Germinal center (tissue), 1 donor: ENCODE measurements around the gene MBP.
"Not testable (repeated sequence)": the region's sequence is repeated elsewhere in the genome, so short reads cannot be mapped to it uniquely, and the experiment has no call there.

Experiments used
- DNase-seq: peaks from one replicate; pipeline ENCODE4 v3.0.0; 2012; ENCODE audit warnings: mixed read lengths, low spot score

The MBP gene

GRCh38 chr18:76970770-76971559 is 161.6 kb downstream of the MBP start:
- DNase-seq: no peak

DNA sequence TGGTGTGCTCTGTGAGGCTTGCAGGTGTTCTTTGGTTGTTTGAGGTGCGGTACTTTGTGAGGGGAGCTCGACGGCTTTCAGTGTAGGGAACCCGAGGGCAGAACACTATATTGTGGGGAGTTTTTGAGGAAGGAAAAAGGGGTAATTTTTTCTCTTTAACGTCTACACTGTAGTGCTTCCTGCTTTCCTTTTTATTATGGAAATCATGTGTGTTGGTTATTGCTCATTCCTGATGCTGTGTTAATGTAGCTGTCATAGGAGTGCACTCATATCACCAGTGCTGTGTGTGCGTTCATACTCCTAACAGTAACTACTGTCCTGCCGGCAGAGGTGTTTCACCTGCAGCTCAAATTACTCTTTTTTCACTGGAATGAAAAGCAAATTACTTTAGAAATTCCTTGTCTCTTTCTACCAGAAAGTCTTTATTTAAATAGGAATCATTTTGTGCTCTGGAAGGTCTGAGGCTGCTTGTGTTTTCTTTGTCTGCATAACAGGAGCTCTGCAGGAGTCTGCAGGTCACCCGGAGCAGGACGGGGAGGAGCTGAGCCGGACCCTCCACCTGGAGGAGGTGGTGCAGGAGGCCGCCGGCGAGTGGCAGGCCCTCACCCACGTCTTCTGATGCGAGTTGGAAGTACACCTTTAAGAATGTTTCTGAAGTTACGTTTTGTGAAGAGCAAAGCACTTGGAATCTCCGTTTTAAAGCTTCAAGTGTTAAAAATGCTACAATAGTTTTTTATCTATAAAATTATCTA is 164.7 kb downstream of the MBP start:
- DNase-seq: no peak

GRCh38 chr18:76967299-76967698 is 165.3 kb downstream of the MBP start:
- DNase-seq: not testable (repeated sequence)

- DNase-seq: not testable (repeated sequence)
Observed at GRCh38 chr18:76965555-76966151, 166.9 kb downstream of the MBP start.

DNA sequence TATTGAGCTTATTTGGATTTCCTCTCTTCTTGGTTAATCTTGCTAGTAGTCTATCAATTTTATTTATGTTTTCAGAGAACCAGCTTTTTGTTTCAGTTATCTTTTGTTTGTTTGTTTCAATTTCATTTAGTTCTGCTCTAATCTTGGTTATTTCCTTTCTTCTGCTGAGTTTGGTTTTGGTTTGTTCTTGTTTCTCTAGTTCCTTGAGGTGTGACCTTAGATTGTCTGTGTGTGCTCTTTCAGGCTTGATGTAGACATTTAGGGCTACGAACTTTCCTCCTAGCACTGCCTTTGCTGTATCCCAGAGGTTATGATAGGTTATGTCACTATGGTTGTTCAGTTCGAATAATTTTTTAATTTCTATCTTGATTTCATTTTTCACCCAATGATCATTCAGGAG is 168.6 kb downstream of the MBP start:
- no peak for DNase-seq

- no peak for DNase-seq
Observed at GRCh38 chr18:76962851-76963250, 169.7 kb downstream of the MBP start.

DNA sequence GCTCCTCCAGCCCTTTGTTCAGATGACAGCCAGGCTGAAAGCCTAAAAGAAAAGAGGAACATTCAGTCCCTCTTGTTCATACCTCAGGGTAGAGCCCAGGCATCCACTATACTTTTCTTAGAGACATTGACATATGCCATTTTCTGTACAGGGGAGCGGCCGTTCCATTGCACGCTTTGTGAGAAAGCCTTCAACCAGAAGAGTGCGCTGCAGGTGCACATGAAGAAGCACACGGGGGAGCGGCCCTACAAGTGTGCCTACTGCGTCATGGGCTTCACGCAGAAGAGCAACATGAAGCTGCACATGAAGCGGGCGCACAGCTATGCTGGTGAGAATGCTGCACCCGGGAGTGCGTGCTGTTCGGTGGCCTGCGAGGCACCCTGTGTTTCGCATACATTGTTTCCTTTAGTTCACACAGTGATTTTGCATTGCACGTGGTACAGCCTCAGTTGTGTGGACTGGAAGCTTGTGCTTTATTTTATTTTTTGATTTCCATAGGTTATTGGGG is 172.0 kb downstream of the MBP start:
- no peak for DNase-seq

GRCh38 chr18:76959605-76960004 is 173.0 kb downstream of the MBP start:
- DNase-seq: no peak

- no peak for DNase-seq
Observed at GRCh38 chr18:76958692-76959341, 173.8 kb downstream of the MBP start.

DNA sequence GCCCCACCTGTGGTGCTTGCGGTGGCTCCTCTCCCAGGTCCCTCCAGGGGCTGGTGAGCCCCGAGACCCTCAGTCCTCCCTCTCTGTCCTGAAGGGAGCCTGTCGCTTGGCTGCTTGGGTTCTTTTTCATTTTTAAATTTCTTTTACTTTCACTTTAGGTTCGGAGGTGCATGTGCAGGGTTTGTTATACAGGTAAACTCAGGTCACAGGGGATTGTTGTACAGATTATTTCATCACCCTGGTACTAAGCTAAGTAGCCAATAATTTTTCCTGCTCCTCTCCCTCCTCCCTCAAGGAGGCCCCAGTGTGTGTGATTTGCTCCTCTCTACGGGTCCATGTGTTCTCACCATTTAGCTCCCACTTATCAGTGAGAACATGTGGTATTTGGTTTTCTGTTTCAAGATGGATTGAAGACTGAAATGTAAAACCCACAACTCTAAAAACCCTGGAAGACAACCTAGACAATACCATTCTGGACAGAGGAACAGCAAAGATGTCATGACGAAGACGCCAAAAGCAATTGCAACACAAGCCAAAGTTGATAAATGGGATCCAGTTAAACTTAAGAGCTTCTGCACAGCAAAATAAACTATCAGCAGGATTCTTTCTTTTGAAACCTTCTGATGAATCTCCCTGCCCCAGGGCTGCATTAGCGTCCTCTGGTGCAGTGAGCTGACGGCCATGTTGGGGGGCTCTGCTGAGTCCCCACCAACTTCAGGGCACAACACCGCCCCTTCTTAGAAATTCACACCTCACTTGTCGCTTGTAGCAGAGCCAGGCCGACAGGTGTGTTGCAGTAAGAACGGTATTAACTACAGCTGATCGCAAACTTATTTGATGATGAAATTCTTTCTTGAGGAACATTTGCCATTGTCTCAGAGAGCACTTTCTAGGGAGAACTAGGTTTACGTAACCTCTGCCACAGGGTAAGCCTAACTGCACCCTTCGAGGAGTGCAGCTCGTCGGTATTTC is 174.9 kb downstream of the MBP start:
- no peak for DNase-seq

GRCh38 chr18:76956648-76957047 is 175.9 kb downstream of the MBP start:
- DNase-seq: no peak

DNA sequence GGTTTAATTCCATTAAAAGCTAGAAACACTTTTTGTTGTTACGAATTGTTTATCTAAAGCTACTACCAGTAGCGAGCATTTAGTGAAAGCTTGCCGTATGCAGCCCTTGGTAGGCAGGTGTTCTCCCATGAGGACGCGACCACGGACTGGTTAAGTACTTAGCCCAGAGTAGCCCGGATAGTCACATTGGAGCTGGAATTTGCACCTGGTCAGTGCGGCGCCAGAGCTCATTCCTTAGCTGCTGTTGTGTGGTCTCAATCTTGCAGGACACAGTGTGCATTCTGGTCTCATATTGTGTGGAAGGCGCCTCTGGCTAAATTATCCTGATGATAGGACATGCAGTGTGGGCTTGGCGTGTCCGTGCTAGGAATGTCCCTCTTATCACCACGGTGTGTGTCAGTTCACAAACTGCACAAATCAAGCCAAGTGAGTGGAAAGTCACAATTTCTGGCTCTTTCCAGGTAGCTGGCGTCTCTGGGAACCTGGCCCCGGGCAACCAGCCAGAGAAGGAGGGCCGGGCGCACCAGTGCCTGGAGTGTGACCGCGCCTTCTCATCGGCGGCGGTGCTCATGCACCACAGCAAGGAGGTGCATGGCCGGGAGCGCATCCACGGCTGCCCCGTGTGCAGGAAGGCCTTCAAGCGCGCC is 176.9 kb downstream of the MBP start:
- DNase-seq: no peak

DNA sequence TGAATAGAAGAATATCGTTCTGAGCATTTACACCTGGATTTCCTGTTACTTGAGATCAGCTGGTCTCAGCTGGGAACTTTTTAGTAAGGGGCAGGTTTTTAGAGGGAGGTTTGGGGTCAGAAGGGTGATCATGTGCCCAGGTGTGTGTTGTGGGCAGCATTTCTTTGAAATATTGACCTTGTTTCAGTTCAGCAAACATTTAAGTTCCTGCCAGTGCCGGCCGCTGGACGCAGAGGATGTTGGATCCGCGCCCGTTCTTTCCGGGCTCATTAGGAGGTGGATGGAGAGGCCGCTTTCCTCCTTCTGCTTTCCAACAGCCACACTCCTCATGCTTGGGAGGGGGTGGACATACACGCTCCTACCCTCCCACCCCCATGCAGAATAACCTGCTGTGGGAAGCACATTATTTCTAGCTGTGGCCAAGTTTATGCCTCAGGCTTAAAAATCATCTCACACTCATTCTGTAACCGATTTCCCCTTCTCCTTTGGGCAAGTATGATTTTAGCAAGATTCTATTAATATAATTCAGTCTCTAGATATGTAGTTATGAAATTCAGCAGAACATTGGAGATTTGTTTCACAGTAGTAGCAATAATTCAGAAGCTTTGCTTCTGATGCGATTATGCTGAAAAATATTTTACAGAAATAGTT is 178.9 kb downstream of the MBP start:
- no peak for DNase-seq

DNA sequence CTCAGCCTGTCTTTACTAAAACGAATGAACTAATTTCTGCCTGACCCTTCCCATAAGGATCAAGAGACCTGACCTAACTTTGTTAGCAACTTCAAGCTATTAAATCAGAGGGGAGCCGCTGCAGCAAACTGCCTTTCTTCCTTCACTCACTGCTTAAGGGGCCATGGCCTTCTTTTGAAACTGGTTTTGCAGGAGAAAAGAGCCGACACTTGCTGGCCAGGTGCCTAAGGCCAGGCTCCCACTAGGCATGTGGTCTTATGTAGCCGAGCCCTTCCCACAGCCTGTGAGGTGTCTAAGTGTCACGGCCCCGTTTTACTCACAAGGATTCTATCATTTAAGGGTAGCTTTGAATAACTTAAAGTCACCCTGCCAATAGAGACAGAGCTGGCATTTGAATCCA is 179.4 kb downstream of the MBP start:
- DNase-seq: no peak

GRCh38 chr18:76952747-76953146 is 179.8 kb downstream of the MBP start:
- no peak for DNase-seq

- DNase-seq: no peak
Observed at GRCh38 chr18:76951456-76952247, 180.9 kb downstream of the MBP start.

DNA sequence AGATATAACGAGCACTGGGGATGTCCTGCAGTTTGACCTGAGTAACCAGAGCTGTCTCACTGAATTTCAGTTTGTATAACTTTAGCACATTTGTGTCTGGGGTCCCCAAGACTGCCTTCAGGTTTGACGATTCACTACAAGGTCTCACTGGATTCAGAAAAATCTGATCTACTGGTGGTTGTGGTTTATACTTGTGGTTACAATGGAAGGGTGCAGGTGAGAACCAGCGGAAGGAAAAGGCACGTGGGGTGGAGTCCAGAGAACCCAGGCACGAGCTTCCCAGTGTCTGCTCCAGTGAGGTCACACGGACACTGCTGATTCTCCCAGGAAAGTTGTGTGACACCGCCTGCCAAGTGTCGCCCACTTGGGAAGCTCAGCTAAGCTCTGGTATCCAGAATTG is 184.2 kb downstream of the MBP start:
- DNase-seq: no peak

DNA sequence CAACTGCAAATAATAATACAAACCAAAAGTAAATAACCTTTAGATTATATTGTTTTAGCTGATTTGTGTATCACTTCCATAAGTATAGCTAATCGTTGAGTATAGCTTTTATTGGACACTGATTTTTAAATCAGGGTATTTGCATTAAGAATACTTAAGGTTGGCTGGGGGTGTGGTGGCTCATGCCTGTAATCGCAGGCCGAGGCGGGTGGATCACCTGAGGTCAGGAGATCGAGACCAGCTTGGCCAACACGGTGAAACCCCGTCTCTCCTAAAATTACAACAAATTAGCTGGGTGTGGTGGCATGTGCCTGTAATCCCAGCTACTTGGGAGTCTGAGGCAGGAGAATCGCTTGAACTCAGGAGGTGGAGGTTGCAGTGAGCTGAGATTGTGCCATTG is 188.2 kb downstream of the MBP start:
- DNase-seq: not testable (repeated sequence)
